TTC549 (cell line): ENCODE results near the gene PRKCZ.
"Not testable (repeated sequence)": the region's sequence is repeated elsewhere in the genome, so short reads cannot be mapped to it uniquely, and the experiment has no call there.

Experiments
- FAIRE-seq: peaks from 2 replicates; lab custom pipeline; 2012; peaks lifted over from hg19 to GRCh38; lab: Jason Lieb, UNC

Gene PRKCZ

GRCh38 chr1:2136386-2137235, 86.4 kb downstream of the PRKCZ start:
- no peak for FAIRE-seq

GRCh38 chr1:2137257-2138121, 87.3 kb downstream of the PRKCZ start:
- FAIRE-seq = no peak

- not testable (repeated sequence) for FAIRE-seq
Measured at GRCh38 chr1:2139156-2139555, 88.9 kb downstream of the PRKCZ start.

- FAIRE-seq = no peak
Measured at GRCh38 chr1:2141025-2141424, 90.8 kb downstream of the PRKCZ start.

- FAIRE-seq = no peak
Measured at GRCh38 chr1:2143814-2144500, 93.7 kb downstream of the PRKCZ start.

GRCh38 chr1:2144501-2145090, 94.4 kb downstream of the PRKCZ start:
- FAIRE-seq = no peak

- no peak for FAIRE-seq
Measured at GRCh38 chr1:2145946-2146835, 96.0 kb downstream of the PRKCZ start.

- FAIRE-seq = no peak
Measured at GRCh38 chr1:2146836-2147517, 96.8 kb downstream of the PRKCZ start.

- FAIRE-seq = not testable (repeated sequence)
Measured at GRCh38 chr1:2147869-2148268, 97.7 kb downstream of the PRKCZ start.

GRCh38 chr1:2148691-2149090, 98.5 kb downstream of the PRKCZ start:
- no peak for FAIRE-seq

- FAIRE-seq = no peak
Measured at GRCh38 chr1:2150801-2151200, 100.6 kb downstream of the PRKCZ start.

- no peak for FAIRE-seq
Measured at GRCh38 chr1:2151252-2151651, 101.0 kb downstream of the PRKCZ start.

GRCh38 chr1:2151911-2152310, 101.7 kb downstream of the PRKCZ start:
- FAIRE-seq = no peak

GRCh38 chr1:2152954-2153353, 102.7 kb downstream of the PRKCZ start:
- no peak for FAIRE-seq

- FAIRE-seq = no peak
Measured at GRCh38 chr1:2154022-2154421, 103.8 kb downstream of the PRKCZ start.

GRCh38 chr1:2155147-2155598, 105.0 kb downstream of the PRKCZ start:
- no peak for FAIRE-seq

GRCh38 chr1:2155788-2156187, 105.6 kb downstream of the PRKCZ start:
- FAIRE-seq = no peak

- no peak for FAIRE-seq
Measured at GRCh38 chr1:2156866-2157265, 106.7 kb downstream of the PRKCZ start.

- FAIRE-seq = no peak
Measured at GRCh38 chr1:2157856-2158255, 107.6 kb downstream of the PRKCZ start.

- FAIRE-seq = no peak
Measured at GRCh38 chr1:2158272-2158671, 108.1 kb downstream of the PRKCZ start.

GRCh38 chr1:2159124-2159523, 108.9 kb downstream of the PRKCZ start:
- FAIRE-seq = no peak
